Trophoblast cell (in vitro differentiated cells and primary cell): Measurements from ENCODE around the gene CENPK.

Experiments
- DNase-seq, 2 donors: peaks; one replicate each; pipeline ENCODE4 v3.0.0-alpha.2; 2016
- H2AFZ ChIP-seq: 2 replicates; pipeline ENCODE4 v1.6.1; 2013; ENCODE audit warnings: low read length, moderate library complexity, mild to moderate bottlenecking; ENCODE audit not compliant: insufficient read depth, poor library complexity
- H2AK5ac ChIP-seq: 2 replicates; pipeline ENCODE4 v1.6.1; 2013; ENCODE audit warnings: mild to moderate bottlenecking, low read length
- H2BK120ac ChIP-seq: 2 replicates; pipeline ENCODE4 v1.6.1; 2013; ENCODE audit warnings: low read length, mild to moderate bottlenecking, moderate library complexity; ENCODE audit not compliant: insufficient read depth, poor library complexity
- H2BK12ac ChIP-seq: 2 replicates; pipeline ENCODE4 v1.6.1; 2013; ENCODE audit warnings: mild to moderate bottlenecking, low read length, moderate library complexity
- H2BK5ac ChIP-seq: 2 replicates; pipeline ENCODE4 v1.6.1; 2013; ENCODE audit warnings: low read length, low read depth, moderate library complexity, mild to moderate bottlenecking; ENCODE audit not compliant: poor library complexity
- H3K14ac ChIP-seq: 2 replicates; pipeline ENCODE4 v1.6.1; 2013; ENCODE audit warnings: mild to moderate bottlenecking, low read length
- H3K18ac ChIP-seq: 2 replicates; pipeline ENCODE4 v1.6.1; 2013; ENCODE audit warnings: mild to moderate bottlenecking, low read length
- H3K23ac ChIP-seq: 2 replicates; pipeline ENCODE4 v1.6.1; 2013; ENCODE audit warnings: low read length
- H3K27ac ChIP-seq: 2 replicates; pipeline ENCODE4 v1.5.1; 2013; ENCODE audit warnings: low read depth, mild to moderate bottlenecking, inconsistent platforms, low read length, moderate library complexity
- H3K27me3 ChIP-seq: 2 replicates; pipeline ENCODE4 v1.6.1; 2013; ENCODE audit warnings: inconsistent platforms, mild to moderate bottlenecking, low read length, moderate library complexity; ENCODE audit not compliant: insufficient read depth
- H3K36me3 ChIP-seq, 2 experiments: 1 replicate in 1 of 2; 2 replicates in 1 of 2; pipeline ENCODE4 v1.6.1; 2013; ENCODE audit warnings: low read length in 2 of 2, mild to moderate bottlenecking in 2 of 2, moderate library complexity in 1 of 2; ENCODE audit not compliant: insufficient read depth in 2 of 2, control insufficient read depth in 1 of 2
- H3K4ac ChIP-seq: 2 replicates; pipeline ENCODE4 v1.6.1; 2013; ENCODE audit warnings: low read depth, mild to moderate bottlenecking, low read length, moderate library complexity
- H3K4me1 ChIP-seq, 2 experiments: 1 replicate in 1 of 2; 2 replicates in 1 of 2; pipeline ENCODE4 v1.6.1; 2013; ENCODE audit warnings: low read length in 2 of 2, mild to moderate bottlenecking in 2 of 2, moderate library complexity in 1 of 2; ENCODE audit not compliant: insufficient read depth in 2 of 2, control insufficient read depth in 1 of 2
- H3K4me2 ChIP-seq: 2 replicates; pipeline ENCODE4 v1.6.1; 2013; ENCODE audit warnings: inconsistent platforms, mild to moderate bottlenecking, low read length, moderate library complexity
- H3K4me3 ChIP-seq: 2 replicates; pipeline ENCODE4 v1.5.1; 2013; ENCODE audit warnings: mild to moderate bottlenecking, low read depth, low read length, inconsistent platforms
- H3K79me1 ChIP-seq: one replicate; pipeline ENCODE4 v1.6.1; 2013; ENCODE audit warnings: low read length
- H3K79me2 ChIP-seq: 2 replicates; pipeline ENCODE4 v1.6.1; 2013; ENCODE audit warnings: low read length, mild to moderate bottlenecking; ENCODE audit not compliant: control insufficient read depth, insufficient read depth, poor library complexity
- H3K9ac ChIP-seq: 2 replicates; pipeline ENCODE4 v1.6.1; 2013; ENCODE audit warnings: mild to moderate bottlenecking, low read length
- H3K9me3 ChIP-seq: 2 replicates; pipeline ENCODE4 v1.6.1; 2013; ENCODE audit warnings: low read depth, mild to moderate bottlenecking, control low read depth, inconsistent platforms, low read length; ENCODE audit not compliant: insufficient read depth
- H4K12ac ChIP-seq: 2 replicates; pipeline ENCODE4 v1.6.1; 2013; ENCODE audit warnings: low read depth, mild to moderate bottlenecking, low read length, moderate library complexity
- H4K8ac ChIP-seq: 2 replicates; pipeline ENCODE4 v1.6.1; 2013; ENCODE audit warnings: low read depth, mild to moderate bottlenecking, low read length, moderate library complexity
- H4K91ac ChIP-seq: one replicate; pipeline ENCODE4 v1.6.1; 2013; ENCODE audit warnings: low read depth, mild to moderate bottlenecking, low read length, moderate library complexity
- WGBS: extraction: QIAGEN DNeasy Blood & Tissue Kit; methylation state at CpG from one replicate; pipeline ENCODE4 v1.1.7; 2013; ENCODE audit warnings: missing lambda C conversion rate; ENCODE audit not compliant: insufficient read length, insufficient coverage; ENCODE audit errors: extremely low coverage; 5-methylcytosine and 5-hydroxymethylcytosine counted together

Gene CENPK

DNA sequence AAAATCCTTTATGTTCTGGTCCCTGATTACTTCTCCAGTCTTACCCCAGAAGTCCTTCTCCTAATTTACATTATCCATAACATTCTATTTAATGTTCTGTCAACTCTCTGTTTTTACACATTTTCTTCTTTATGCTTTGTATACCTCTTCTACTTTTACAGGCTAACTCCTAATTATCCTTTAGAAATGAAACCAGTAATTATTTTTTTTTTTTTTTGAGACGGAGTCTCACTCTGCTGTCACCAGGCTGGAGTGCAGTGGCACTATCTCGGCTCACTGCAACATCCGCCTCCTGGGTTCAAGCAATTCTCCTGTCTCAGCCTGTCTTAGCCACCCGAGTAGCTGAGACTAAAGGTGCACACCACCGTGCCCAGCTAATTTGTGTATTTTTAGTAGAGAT is 9.0 kb downstream of the CENPK start:
- WGBS = no CpG with 5 or more reads among the region's 5 CpGs
- Histone ChIP-seq H3K4ac (no peak overlapping the region), H3K23ac (no peak overlapping the region), H4K12ac (no peak overlapping the region), H3K36me3 (peaks cover 8 to 9% of the 10 kb centered on the region in 2 experiments), H2BK5ac (no peak overlapping the region), H2BK120ac (no peak overlapping the region), H3K27ac (no peak overlapping the region), H3K79me1 (no peaks in the 10 kb centered on the region), H4K91ac (no peak overlapping the region), H3K79me2 (no peaks in the 10 kb centered on the region), H3K18ac (no peak overlapping the region), H2AFZ (no peak overlapping the region), H3K27me3 (no peaks in the 10 kb centered on the region), H3K4me2 (no peak overlapping the region), H3K9ac (no peak overlapping the region), H3K14ac (no peak overlapping the region), H3K4me1 (no peaks in the 10 kb centered on the region), H2BK12ac (no peak overlapping the region), H3K9me3 (no peaks in the 10 kb centered on the region), H3K4me3 (no peak overlapping the region), H4K8ac (no peak overlapping the region), H2AK5ac (no peak overlapping the region)
- no peak for DNase-seq

DNA sequence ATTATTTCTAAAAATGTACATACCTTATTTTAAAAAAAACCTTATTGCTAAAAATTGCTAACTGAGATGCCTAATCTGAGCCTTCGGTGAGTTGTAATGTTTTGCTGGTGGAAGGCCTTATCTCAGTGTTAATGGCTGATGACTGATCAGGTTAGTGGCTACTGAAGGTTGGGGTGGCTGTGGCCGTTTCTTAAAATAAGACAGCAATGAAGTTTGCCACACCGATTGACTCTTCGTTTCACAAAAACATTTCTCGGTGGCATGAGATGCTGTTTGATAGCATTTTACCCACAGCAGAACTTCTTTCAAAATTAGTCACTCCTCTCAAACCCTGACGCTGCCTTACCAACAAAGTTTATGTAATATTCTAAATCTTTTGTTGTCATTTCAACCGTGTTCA is 14.7 kb downstream of the CENPK start:
- H3K14ac ChIP-seq = no peak overlapping the region
- no peaks in the 10 kb centered on the region for H3K79me2 ChIP-seq
- H4K91ac ChIP-seq = no peak overlapping the region
- no peak overlapping the region for H2AK5ac ChIP-seq
- H3K79me1 ChIP-seq = no peaks in the 10 kb centered on the region
- whole genome bisulfite sequencing = no CpG with 5 or more reads among the region's 7 CpGs
- H4K12ac ChIP-seq = no peak overlapping the region
- no peak overlapping the region for H3K23ac ChIP-seq
- no peaks in the 10 kb centered on the region for H3K4me1 ChIP-seq
- H3K9ac ChIP-seq = no peak overlapping the region
- peaks cover 4 to 10% of the 10 kb centered on the region in 2 experiments for H3K36me3 ChIP-seq
- H2BK12ac ChIP-seq = no peak overlapping the region
- H3K4ac ChIP-seq = no peak overlapping the region
- H4K8ac ChIP-seq = no peak overlapping the region
- no peaks in the 10 kb centered on the region for H3K9me3 ChIP-seq
- no peak overlapping the region for H3K27ac ChIP-seq
- H2BK5ac ChIP-seq = no peak overlapping the region
- H3K4me3 ChIP-seq = no peak overlapping the region
- no peak overlapping the region for H3K18ac ChIP-seq
- H3K27me3 ChIP-seq = no peaks in the 10 kb centered on the region
- no peak overlapping the region for H3K4me2 ChIP-seq
- no peak for DNase-seq
- no peak overlapping the region for H2BK120ac ChIP-seq
- H2AFZ ChIP-seq = no peak overlapping the region

DNA sequence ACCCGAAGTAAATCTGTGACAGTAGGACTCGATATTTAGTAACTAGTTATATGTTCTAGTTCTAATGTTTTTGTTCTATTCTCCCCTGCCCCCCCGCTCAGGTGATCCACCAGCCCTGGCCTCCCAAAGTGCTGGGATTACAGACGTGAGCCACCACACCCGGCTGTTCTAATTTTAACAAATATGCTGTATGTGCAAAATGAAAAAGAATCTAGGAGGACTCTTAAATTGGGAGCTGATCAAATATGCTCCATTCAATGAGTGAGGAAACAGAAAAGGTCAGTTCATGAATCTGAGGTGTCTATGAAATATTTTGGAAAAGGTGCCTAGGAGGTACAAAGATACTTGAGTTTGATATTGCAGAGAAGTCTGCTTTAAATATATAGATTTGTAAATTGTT is 16.8 kb downstream of the CENPK start:
- H2BK5ac ChIP-seq = no peak overlapping the region
- WGBS = no CpG with 5 or more reads among the region's 5 CpGs
- no peaks in the 10 kb centered on the region for H3K79me1 ChIP-seq

DNA sequence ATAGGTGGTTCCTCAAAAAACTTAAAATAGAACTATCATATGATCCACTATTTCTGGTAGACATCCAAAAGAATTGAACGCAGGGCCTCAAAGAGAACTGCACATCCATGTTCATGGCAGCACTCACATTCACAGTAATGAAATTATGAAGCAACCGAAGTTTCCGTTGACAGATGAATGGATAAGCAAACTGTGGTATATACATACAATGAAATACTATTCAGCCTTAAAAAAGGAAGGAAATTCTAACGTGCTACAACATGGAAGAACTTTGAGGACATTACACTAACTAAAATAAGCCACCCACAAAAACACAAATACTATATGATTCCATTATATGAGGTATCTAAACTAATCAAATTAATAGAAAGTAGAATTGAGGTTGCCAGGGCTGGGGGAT is 18.5 kb downstream of the CENPK start:
- H3K27me3 ChIP-seq = no peaks in the 10 kb centered on the region
- no peak overlapping the region for H3K18ac ChIP-seq
- no peaks in the 10 kb centered on the region for H3K79me1 ChIP-seq
- H3K9ac ChIP-seq = no peak overlapping the region
- no peaks in the 10 kb centered on the region for H3K9me3 ChIP-seq
- H2AK5ac ChIP-seq = no peak overlapping the region
- no peak overlapping the region for H2AFZ ChIP-seq
- H3K79me2 ChIP-seq = no peaks in the 10 kb centered on the region
- no peak for DNase-seq
- no peak overlapping the region for H4K12ac ChIP-seq
- no peak overlapping the region for H3K4ac ChIP-seq
- peaks cover 9 to 12% of the 10 kb centered on the region in 2 experiments for H3K36me3 ChIP-seq
- no peak overlapping the region for H3K23ac ChIP-seq
- H2BK5ac ChIP-seq = no peak overlapping the region
- H4K8ac ChIP-seq = no peak overlapping the region
- no peak overlapping the region for H2BK12ac ChIP-seq
- H3K4me3 ChIP-seq = no peak overlapping the region
- peaks cover 0 to 2% of the 10 kb centered on the region in 2 experiments for H3K4me1 ChIP-seq
- no peak overlapping the region for H4K91ac ChIP-seq
- no peak overlapping the region for H2BK120ac ChIP-seq
- H3K27ac ChIP-seq = no peak overlapping the region
- WGBS = no CpG with 5 or more reads among the region's 4 CpGs
- H3K4me2 ChIP-seq = no peak overlapping the region
- H3K14ac ChIP-seq = no peak overlapping the region

More for the DNA sequence above, 16.8 kb downstream of the CENPK start:
- H4K12ac ChIP-seq = no peak overlapping the region
- H3K23ac ChIP-seq = no peak overlapping the region
- H3K27me3 ChIP-seq = no peaks in the 10 kb centered on the region
- no peak overlapping the region for H2BK120ac ChIP-seq
- no peaks in the 10 kb centered on the region for H3K9me3 ChIP-seq
- no peak overlapping the region for H4K91ac ChIP-seq
- no peak overlapping the region for H4K8ac ChIP-seq
- H2BK12ac ChIP-seq = no peak overlapping the region
- no peaks in the 10 kb centered on the region for H3K4me1 ChIP-seq
- H3K14ac ChIP-seq = no peak overlapping the region
- peaks cover 11 to 14% of the 10 kb centered on the region in 2 experiments for H3K36me3 ChIP-seq
- H3K9ac ChIP-seq = no peak overlapping the region
- H3K18ac ChIP-seq = no peak overlapping the region
- no peak for DNase-seq
- no peak overlapping the region for H3K4me3 ChIP-seq
- H2AFZ ChIP-seq = no peak overlapping the region
- no peak overlapping the region for H3K4me2 ChIP-seq
- no peak overlapping the region for H3K27ac ChIP-seq
- H2AK5ac ChIP-seq = no peak overlapping the region
- no peak overlapping the region for H3K4ac ChIP-seq
- no peaks in the 10 kb centered on the region for H3K79me2 ChIP-seq
